ENCODE measurements around the gene ZFAND3. TPM values are rescaled to one million over a fixed set of nuclear protein-coding genes. Genes with fewer than 3 reads are reported as not detected.

The ZFAND3 gene
- total and polyA plus RNA-seq, 12 donors = 21.4 to 163 (median 46.3) TPM

- no peak for DNase-seq
Measured at GRCh38 chr6:37824170-37824569, 4.6 kb downstream of the ZFAND3 start.

DNA sequence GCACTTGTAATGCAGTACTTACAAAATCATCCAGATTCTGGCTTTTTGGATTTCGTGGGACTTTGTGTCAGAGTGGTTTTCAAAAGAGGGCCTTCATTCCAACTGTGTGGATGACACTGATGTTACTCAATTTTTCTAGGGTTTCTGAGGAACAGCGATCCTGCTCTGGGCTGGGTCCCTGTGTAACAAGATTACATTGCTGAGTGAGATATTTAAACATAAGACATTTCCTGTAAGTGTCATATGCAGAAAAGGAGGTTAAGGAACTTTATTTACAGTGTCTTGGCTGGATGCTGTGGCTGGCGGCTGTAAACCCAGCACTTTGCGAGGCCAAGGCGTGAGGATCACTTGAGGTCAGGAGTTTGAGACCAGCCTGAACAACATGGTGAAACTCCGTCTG lies 6.7 kb downstream of the ZFAND3 start:
- TF ChIP-seq POLR2A (IDR thresholded peaks at IDR 0.05) (no peak), CTCF (IDR thresholded peaks at IDR 0.05) (no peak)
- 70 to 80% (median 77%) methylated on average over 6 of the region's 6 CpGs for WGBS, 4 donors
- Histone ChIP-seq H3K4me3 (no peak overlapping the region), H3K9me3 (replicated peaks in 1 of 3) (no peaks in the 10 kb centered on the region), H3K36me3 (replicated peaks in 1 of 2) (no peaks in the 10 kb centered on the region), H3K4me1 (replicated peaks in 1 of 2) (peaks cover 29 to 91% of the 10 kb centered on the region in 2 donors), H3K27me3 (no peaks in the 10 kb centered on the region), H3K27ac (peak overlapping the region in 2 of 5 donors; percentile 4 to 36)
- intact Hi-C loops (cut with DNase I) = loop anchor here in 1 of 2 donors (10.0 kb wide), 1 partner anchor 119 kb away; no protein-coding TSS in a partner anchor
- DNase-seq = peak in 1 of 7 donors; percentile 8

More at GRCh38 chr6:37824170-37824569, 4.6 kb downstream of the ZFAND3 start:
- no peak overlapping the region for H3K27ac ChIP-seq
- WGBS, 4 donors = 81 to 88% (median 85%) methylated on average over 3 of the region's 3 CpGs
- no peaks in the 10 kb centered on the region for H3K27me3 ChIP-seq
- H3K4me3 ChIP-seq = no peak overlapping the region
- no peaks in the 10 kb centered on the region for H3K36me3 ChIP-seq (replicated peaks in 1 of 2)
- H3K4me1 ChIP-seq (replicated peaks in 1 of 2) = peaks cover 37 to 78% of the 10 kb centered on the region in 2 donors
- intact Hi-C loops (cut with DNase I) = loop anchor here in 1 of 2 donors (10.0 kb wide), 1 partner anchor 121 kb away; no protein-coding TSS in a partner anchor
- H3K9me3 ChIP-seq (replicated peaks in 1 of 3) = no peaks in the 10 kb centered on the region
- TF ChIP-seq CTCF (IDR thresholded peaks at IDR 0.05) (no peak), POLR2A (IDR thresholded peaks at IDR 0.05) (no peak)

DNA sequence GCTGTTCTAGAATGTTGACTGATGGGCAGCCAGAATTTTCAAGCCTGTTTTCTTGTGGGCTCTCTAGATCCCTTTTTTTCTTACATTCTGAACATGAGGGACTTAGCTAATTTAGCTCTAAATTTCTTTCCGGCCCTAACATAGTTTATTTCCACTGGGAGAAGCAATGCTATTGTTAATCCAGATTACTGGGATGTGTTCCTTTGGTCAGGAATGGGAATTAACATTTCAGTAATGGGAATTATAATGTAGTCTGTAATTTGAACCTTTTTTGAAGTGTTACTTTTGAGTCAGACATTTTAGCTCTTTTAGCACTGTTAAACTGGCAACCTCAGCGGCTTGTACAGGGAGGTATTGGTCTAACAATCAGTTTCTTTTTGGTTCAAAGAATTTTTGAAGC lies 7.5 kb downstream of the ZFAND3 start:
- Histone ChIP-seq H3K36me3 (replicated peaks in 1 of 2) (no peaks in the 10 kb centered on the region), H3K27ac (no peak overlapping the region), H3K4me3 (no peak overlapping the region), H3K4me1 (replicated peaks in 1 of 2) (peaks cover 21 to 86% of the 10 kb centered on the region in 2 donors), H3K9me3 (replicated peaks in 1 of 3) (no peaks in the 10 kb centered on the region), H3K27me3 (no peaks in the 10 kb centered on the region)
- WGBS, 4 donors = 87 to 90% (median 90%) methylated on average over 2 of the region's 2 CpGs
- intact Hi-C loops (cut with DNase I) = loop anchor here in 1 of 2 donors (10.0 kb wide), 1 partner anchor 118 kb away; no protein-coding TSS in a partner anchor
- TF ChIP-seq CTCF (IDR thresholded peaks at IDR 0.05) = no peak
- TF ChIP-seq POLR2A (IDR thresholded peaks at IDR 0.05) = no peak
- no peak for DNase-seq

GRCh38 chr6:37827603-37828265 lies 8.2 kb downstream of the ZFAND3 start:
- H3K4me1 ChIP-seq (replicated peaks in 1 of 2) = peaks cover 18 to 82% of the 10 kb centered on the region in 2 donors
- no peak for DNase-seq
- intact Hi-C loops (cut with DNase I) = loop anchor here in 1 of 2 donors (10.0 kb wide), 1 partner anchor 117 kb away; no protein-coding TSS in a partner anchor
- no peak overlapping the region for H3K4me3 ChIP-seq
- H3K9me3 ChIP-seq (replicated peaks in 1 of 3) = no peaks in the 10 kb centered on the region
- H3K36me3 ChIP-seq (replicated peaks in 1 of 2) = no peaks in the 10 kb centered on the region
- no peaks in the 10 kb centered on the region for H3K27me3 ChIP-seq
- 32 to 52% (median 45%) methylated on average over 4 of the region's 4 CpGs for WGBS, 4 donors
- H3K27ac ChIP-seq = no peak overlapping the region
- TF ChIP-seq CTCF (IDR thresholded peaks at IDR 0.05) (no peak), POLR2A (IDR thresholded peaks at IDR 0.05) (no peak)

Data from adrenal gland (tissue), 12 donors.